ENCODE data around the gene COG6.

COG6 gene
- 7.1 to 42.3 (median 30.9) reads per million in 18 experiments for total RNA-seq

GRCh38 chr13:39655569-39656324, at the start of gene COG6:
COG6 (plus strand) TSS chr13:39655662; CDS start chr13:39655727, 65 bp downstream.
- peak; percentile 87 to 91 for DNase-seq

- no peak for DNase-seq
These were observed 49.7 kb upstream of the COG6 start for GRCh38 chr13:39605677-39606320.

- no peak for DNase-seq
These were observed 47.6 kb upstream of the COG6 start for GRCh38 chr13:39607876-39608275.

GRCh38 chr13:39612023-39612637, 43.3 kb upstream of the COG6 start:
- peak; percentile 60 to 62 for DNase-seq

- DNase-seq: peak; percentile 52 to 64
These were observed 39.3 kb upstream of the COG6 start for GRCh38 chr13:39616087-39616694.

- DNase-seq: no peak
These were observed 36.9 kb upstream of the COG6 start for GRCh38 chr13:39618561-39618960.

GRCh38 chr13:39623466-39623865, 32.0 kb upstream of the COG6 start:
- DNase-seq: no peak

- no peak for DNase-seq
These were observed 24.2 kb upstream of the COG6 start for GRCh38 chr13:39631307-39631706.

GRCh38 chr13:39632994-39633393, 22.5 kb upstream of the COG6 start:
- DNase-seq: no peak

- no peak for DNase-seq
These were observed 19.9 kb upstream of the COG6 start for GRCh38 chr13:39635564-39635963.

GRCh38 chr13:39637890-39638289, 17.6 kb upstream of the COG6 start:
- DNase-seq: no peak

- peak; percentile 76 to 78 for DNase-seq
These were observed 13.8 kb upstream of the COG6 start for GRCh38 chr13:39641645-39642044.

- no peak for DNase-seq
These were observed 9.3 kb upstream of the COG6 start for GRCh38 chr13:39646122-39646521.

- no peak for DNase-seq
These were observed 357 bp upstream of the COG6 start for GRCh38 chr13:39655041-39655568.

GRCh38 chr13:39656325-39656677, 839 bp downstream of the COG6 start:
- DNase-seq: no peak

GRCh38 chr13:39663508-39663907, 8.0 kb downstream of the COG6 start:
- DNase-seq: no peak

- no peak for DNase-seq
These were observed 8.5 kb downstream of the COG6 start for GRCh38 chr13:39663958-39664357.

GRCh38 chr13:39665763-39666162, 10.3 kb downstream of the COG6 start:
- DNase-seq: no peak

GRCh38 chr13:39670445-39670844, 15.0 kb downstream of the COG6 start:
- DNase-seq: no peak

- DNase-seq: no peak
These were observed 17.1 kb downstream of the COG6 start for GRCh38 chr13:39672378-39673132.

GRCh38 chr13:39675904-39676303, 20.4 kb downstream of the COG6 start:
- no peak for DNase-seq

- peak; percentile 13 to 59 for DNase-seq
These were observed 20.9 kb downstream of the COG6 start for GRCh38 chr13:39676315-39676876.
